Left ventricle myocardium superior (tissue), 1 donor: ENCODE data around the gene SLC6A4. TPM values are rescaled to one million over a fixed set of nuclear protein-coding genes. Genes with fewer than 3 reads are reported as not detected.
"Not testable (repeated sequence)": the region's sequence is repeated elsewhere in the genome, so short reads cannot be mapped to it uniquely, and the experiment has no call there.

ENCODE experiments used
- ATAC-seq: fragments of 200-7000 bp; cut with Tn5 transposase; one replicate; pipeline ENCODE4 v1.9.1; 2020; ENCODE audit warnings: mild to moderate bottlenecking, moderate library complexity
- DNase-seq: peaks from one replicate; pipeline ENCODE4 v3.0.0-alpha.2; 2020
- intact Hi-C: fragments of 100-400 bp; cut with micrococcal nuclease; formaldehyde crosslinking; loops from one replicate; pipeline ENCODE4 v1.11.0; 2022
- total RNA-seq: library from RNA; stranded (reverse); fragmentation: NEBNext Ultra II Directional; extraction: Animal tissue kit (Norgen Biotek cat#: 25700); gene quantifications from one replicate; pipeline ENCODE4 v1.2.1, GENCODE V29; 2021
- donor health status: DM: no; HTN: yes; CAD: no; lungs with severe emphysema.

SLC6A4 gene
- total RNA-seq, 1 donor from 2014 or later = not detected

GRCh38 chr17:30241051-30241450, 5.6 kb upstream of the SLC6A4 start:
- intact Hi-C loops = no loop called here
- ATAC-seq = no peak
- DNase-seq = no peak

- ATAC-seq (no peak), DNase-seq (no peak)
- intact Hi-C loops = no loop called here
Observed at GRCh38 chr17:30240177-30240576, 4.7 kb upstream of the SLC6A4 start.

- DNase-seq = no peak
- ATAC-seq = no peak
- intact Hi-C loops = no loop called here
Observed at GRCh38 chr17:30239089-30239462, 3.6 kb upstream of the SLC6A4 start.

GRCh38 chr17:30238387-30239088, 3.0 kb upstream of the SLC6A4 start:
- ATAC-seq = no peak
- DNase-seq = no peak
- intact Hi-C loops = no loop called here

- DNase-seq = no peak
- intact Hi-C loops = no loop called here
- no peak for ATAC-seq
Observed at GRCh38 chr17:30238003-30238344, 2.5 kb upstream of the SLC6A4 start.

GRCh38 chr17:30237296-30238002, 2.0 kb upstream of the SLC6A4 start:
- intact Hi-C loops = no loop called here
- no peak for ATAC-seq
- no peak for DNase-seq

- intact Hi-C loops = no loop called here
- peak; percentile 70 for DNase-seq
Observed at GRCh38 chr17:30236766-30237165, 1.3 kb upstream of the SLC6A4 start.

GRCh38 chr17:30236297-30236624, 764 bp upstream of the SLC6A4 start:
- DNase-seq (no peak), ATAC-seq (no peak)
- intact Hi-C loops = no loop called here

More at GRCh38 chr17:30236766-30237165, 1.3 kb upstream of the SLC6A4 start:
- ATAC-seq = peak; percentile 79

- intact Hi-C loops = no loop called here
- ATAC-seq = peak; percentile 11
- DNase-seq = no peak
Observed at GRCh38 chr17:30234964-30235363, 533 bp downstream of the SLC6A4 start.

GRCh38 chr17:30234296-30234695, 1.2 kb downstream of the SLC6A4 start:
- ATAC-seq = no peak
- no peak for DNase-seq
- intact Hi-C loops = no loop called here

- intact Hi-C loops = no loop called here
- DNase-seq (no peak), ATAC-seq (no peak)
Observed at GRCh38 chr17:30232824-30233427, 2.6 kb downstream of the SLC6A4 start.

- no peak for ATAC-seq
- intact Hi-C loops = no loop called here
- no peak for DNase-seq
Observed at GRCh38 chr17:30232015-30232823, 3.3 kb downstream of the SLC6A4 start.

GRCh38 chr17:30230596-30231125, 4.8 kb downstream of the SLC6A4 start:
- ATAC-seq = no peak
- DNase-seq = no peak
- intact Hi-C loops = no loop called here

GRCh38 chr17:30230009-30230408, 5.5 kb downstream of the SLC6A4 start:
- intact Hi-C loops, ATAC-seq, DNase-seq: not testable (repeated sequence)

- intact Hi-C loops = no loop called here
- ATAC-seq = no peak
- DNase-seq = no peak
Observed at GRCh38 chr17:30229012-30229411, 6.5 kb downstream of the SLC6A4 start.

- intact Hi-C loops = no loop called here
- no peak for DNase-seq
- no peak for ATAC-seq
Observed at GRCh38 chr17:30228011-30228410, 7.5 kb downstream of the SLC6A4 start.

- ATAC-seq = no peak
- DNase-seq = no peak
- intact Hi-C loops = no loop called here
Observed at GRCh38 chr17:30226878-30227277, 8.6 kb downstream of the SLC6A4 start.

GRCh38 chr17:30225919-30226553, 9.5 kb downstream of the SLC6A4 start:
- no peak for DNase-seq
- no peak for ATAC-seq
- intact Hi-C loops = no loop called here

- DNase-seq (no peak), ATAC-seq (no peak)
- intact Hi-C loops = no loop called here
Observed at GRCh38 chr17:30225112-30225511, 10.4 kb downstream of the SLC6A4 start.
